HAP-1 (cell line): ENCODE measurements around the gene TRPM6.
"Not testable (repeated sequence)": the region's sequence is repeated elsewhere in the genome, so short reads cannot be mapped to it uniquely, and the experiment has no call there.

ENCODE experiments used
- DNase-seq, 2 experiments: peaks; one replicate each; pipeline ENCODE4 v3.0.0-alpha.2; 2016 to 2020; ENCODE audit warnings: low spot score in 2 of 2
- H3K27me3 ChIP-seq: fragments of 250-450 bp; sonication (Bioruptor Pico); 2 replicates; pipeline ENCODE4 v1.5.1; 2020; ENCODE audit warnings: low read depth, mild to moderate bottlenecking, moderate library complexity
- H3K36me3 ChIP-seq: fragments of 250-450 bp; sonication (Bioruptor Pico); replicated peaks from 2 replicates; pipeline ENCODE4 v1.5.1; 2020; ENCODE audit warnings: mild to moderate bottlenecking
- H3K4me1 ChIP-seq: fragments of 250-450 bp; sonication (Bioruptor Pico); 2 replicates; pipeline ENCODE4 v1.5.1; 2020; ENCODE audit warnings: mild to moderate bottlenecking
- H3K4me3 ChIP-seq: fragments of 250-450 bp; sonication (Bioruptor Pico); 2 replicates; pipeline ENCODE4 v1.5.1; 2020; ENCODE audit warnings: mild to moderate bottlenecking, moderate library complexity
- H3K9me3 ChIP-seq: fragments of 250-450 bp; sonication (Bioruptor Pico); 2 replicates; pipeline ENCODE4 v1.5.1; 2020; ENCODE audit warnings: mild to moderate bottlenecking, moderate library complexity
- in situ Hi-C: fragments of 300-500 bp; cut with MboI; formaldehyde crosslinking; loops from 3 replicates; pipeline ENCODE4 v1.14.3; 2020; ENCODE audit warnings: low sequenced_read_pairs, inconsistent platforms, mixed read lengths

Gene TRPM6

DNA sequence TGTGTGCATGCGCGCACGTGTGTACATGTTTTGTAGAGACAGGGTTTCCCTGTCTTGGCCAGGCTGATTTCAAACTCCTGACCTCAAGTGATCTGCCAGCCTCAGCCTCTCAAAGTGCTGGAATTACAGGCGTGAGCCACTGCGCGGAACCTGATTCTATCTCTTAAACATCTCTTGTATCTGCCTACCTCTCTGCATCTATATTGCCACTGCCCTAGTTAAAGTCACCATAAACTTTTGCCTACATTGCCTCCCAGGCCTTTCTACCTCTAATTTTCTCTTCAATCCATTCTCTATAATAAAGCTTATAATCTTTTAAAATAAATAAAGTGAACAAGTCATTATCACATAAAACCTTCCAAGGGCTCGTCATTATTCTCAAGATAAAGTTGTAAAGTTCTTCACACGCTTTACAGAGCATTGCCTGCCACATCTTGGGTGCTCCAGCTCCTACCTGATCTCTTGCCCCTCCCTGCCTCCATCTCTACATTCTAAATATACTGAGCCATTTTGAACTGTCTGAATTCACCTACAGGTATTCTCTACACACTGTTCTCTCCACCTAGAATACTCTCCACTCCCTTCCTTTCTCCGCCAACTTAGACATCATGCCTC is 15.0 kb downstream of the TRPM6 start:
- no peak overlapping the region for H3K4me3 ChIP-seq
- no peak for DNase-seq
- H3K4me1 ChIP-seq = no peaks in the 10 kb centered on the region
- H3K9me3 ChIP-seq = no peaks in the 10 kb centered on the region
- H3K27me3 ChIP-seq = no peaks in the 10 kb centered on the region
- H3K36me3 ChIP-seq = no peaks in the 10 kb centered on the region
- in situ Hi-C loops = loop anchor here (10.0 kb wide), 1 partner anchor 202 kb away; no protein-coding TSS in a partner anchor

- in situ Hi-C loops = no loop called here
- no peak for DNase-seq
- Histone ChIP-seq H3K27me3 (no peaks in the 10 kb centered on the region), H3K4me1 (no peaks in the 10 kb centered on the region), H3K4me3 (no peak overlapping the region), H3K9me3 (no peaks in the 10 kb centered on the region), H3K36me3 (no peaks in the 10 kb centered on the region)
These were observed 20.2 kb downstream of the TRPM6 start for GRCh38 chr9:74867483-74867882.

DNA sequence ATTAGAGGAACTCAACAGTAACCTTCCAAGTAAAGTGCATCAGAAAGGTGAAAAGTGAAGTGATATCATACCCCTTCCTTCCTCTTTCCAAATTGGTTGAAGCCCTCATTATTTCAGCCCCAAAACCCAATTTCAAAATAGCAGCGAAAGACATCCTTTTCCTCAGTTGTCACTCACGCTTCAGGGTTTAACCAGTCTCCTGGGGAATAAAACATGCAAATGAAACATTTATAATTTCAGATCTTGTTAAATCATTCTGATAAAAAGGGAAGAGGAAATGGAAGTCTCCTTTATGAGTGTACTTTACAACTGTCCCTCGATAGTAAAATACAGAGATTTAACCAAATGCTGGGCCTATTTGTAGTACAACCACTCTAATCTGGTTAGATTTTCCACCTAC is 22.5 kb downstream of the TRPM6 start:
- in situ Hi-C loops = no loop called here
- Histone ChIP-seq H3K9me3 (no peaks in the 10 kb centered on the region), H3K27me3 (no peaks in the 10 kb centered on the region), H3K36me3 (no peaks in the 10 kb centered on the region), H3K4me1 (no peaks in the 10 kb centered on the region), H3K4me3 (no peak overlapping the region)
- no peak for DNase-seq

DNA sequence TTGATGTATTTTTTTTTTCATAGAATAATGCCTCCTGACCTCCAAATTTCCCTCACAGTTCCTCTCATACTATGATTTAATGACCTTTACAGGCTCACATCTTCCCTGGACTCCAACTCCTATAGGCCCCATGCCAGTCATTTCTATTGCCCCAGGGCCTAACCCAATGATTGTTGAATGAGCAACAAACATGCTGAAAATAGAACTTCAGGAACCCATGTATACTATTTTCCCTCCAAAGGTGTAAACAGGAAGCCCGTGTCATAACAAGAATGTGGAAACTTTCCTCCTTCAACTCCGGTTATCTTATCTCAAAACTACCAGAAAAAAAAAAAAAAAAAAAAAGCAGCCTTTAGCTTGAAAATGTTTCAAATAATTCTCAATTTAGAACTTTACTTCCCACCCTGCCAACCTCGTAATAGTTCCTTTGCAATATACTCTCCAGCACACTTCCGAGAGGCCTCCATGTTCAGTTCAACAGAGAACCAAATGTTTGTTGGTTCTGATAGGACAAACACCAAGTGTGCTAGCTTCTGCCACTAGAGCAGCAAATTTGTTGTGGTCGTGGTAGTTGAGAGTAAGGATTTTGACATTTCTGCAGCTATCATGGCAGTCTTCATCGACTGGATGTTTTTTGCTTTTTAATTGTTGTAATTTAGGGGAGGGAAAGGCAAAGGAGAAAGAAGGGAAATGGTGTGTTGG is 25.8 kb downstream of the TRPM6 start:
- in situ Hi-C loops = no loop called here
- Histone ChIP-seq H3K36me3 (no peaks in the 10 kb centered on the region), H3K4me3 (no peak overlapping the region), H3K27me3 (no peaks in the 10 kb centered on the region), H3K9me3 (no peaks in the 10 kb centered on the region), H3K4me1 (no peaks in the 10 kb centered on the region)
- no peak for DNase-seq

GRCh38 chr9:74861071-74861470 is 26.6 kb downstream of the TRPM6 start:
- in situ Hi-C loops = no loop called here
- Histone ChIP-seq H3K4me3 (no peak overlapping the region), H3K9me3 (no peaks in the 10 kb centered on the region), H3K36me3 (no peaks in the 10 kb centered on the region), H3K4me1 (no peaks in the 10 kb centered on the region), H3K27me3 (no peaks in the 10 kb centered on the region)
- DNase-seq = no peak

- DNase-seq, H3K27me3 ChIP-seq, H3K36me3 ChIP-seq, H3K9me3 ChIP-seq, in situ Hi-C loops, H3K4me1 ChIP-seq, H3K4me3 ChIP-seq: not testable (repeated sequence)
These were observed 27.5 kb downstream of the TRPM6 start for GRCh38 chr9:74860247-74860646.

GRCh38 chr9:74859786-74860185 is 27.9 kb downstream of the TRPM6 start:
- in situ Hi-C loops = no loop called here
- no peak for DNase-seq
- Histone ChIP-seq H3K4me3 (no peak overlapping the region), H3K4me1 (no peaks in the 10 kb centered on the region), H3K9me3 (no peaks in the 10 kb centered on the region), H3K27me3 (no peaks in the 10 kb centered on the region), H3K36me3 (no peaks in the 10 kb centered on the region)

- Histone ChIP-seq H3K27me3 (no peaks in the 10 kb centered on the region), H3K4me1 (no peaks in the 10 kb centered on the region), H3K36me3 (no peaks in the 10 kb centered on the region), H3K9me3 (no peaks in the 10 kb centered on the region), H3K4me3 (no peak overlapping the region)
- in situ Hi-C loops = no loop called here
- no peak for DNase-seq
These were observed 28.8 kb downstream of the TRPM6 start for GRCh38 chr9:74858751-74859414.

DNA sequence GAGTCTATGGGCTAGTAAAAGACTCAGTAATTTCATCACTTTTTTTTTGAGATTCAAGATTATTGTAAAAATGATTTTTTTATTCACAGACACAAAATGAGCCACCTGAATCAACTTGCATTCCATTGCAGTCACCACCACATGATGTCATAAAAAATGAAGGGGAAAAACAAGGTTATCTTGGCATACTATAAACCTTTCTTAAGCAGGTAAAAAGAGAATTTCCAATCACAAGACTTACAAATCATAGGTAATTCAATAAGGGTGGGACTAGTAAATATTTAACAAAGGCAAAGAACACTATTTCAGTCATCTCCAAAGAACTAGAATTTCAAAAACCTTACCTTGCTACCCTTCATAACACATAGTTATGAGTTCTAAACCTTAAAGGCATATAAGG is 30.7 kb downstream of the TRPM6 start:
- no peaks in the 10 kb centered on the region for H3K9me3 ChIP-seq
- H3K27me3 ChIP-seq = no peaks in the 10 kb centered on the region
- no peaks in the 10 kb centered on the region for H3K4me1 ChIP-seq
- H3K36me3 ChIP-seq = no peaks in the 10 kb centered on the region
- H3K4me3 ChIP-seq = no peak overlapping the region
- in situ Hi-C loops = no loop called here
- no peak for DNase-seq

- no peak for DNase-seq
- H3K36me3 ChIP-seq = no peaks in the 10 kb centered on the region
- no peak overlapping the region for H3K4me3 ChIP-seq
- H3K9me3 ChIP-seq = no peaks in the 10 kb centered on the region
- no peaks in the 10 kb centered on the region for H3K4me1 ChIP-seq
- H3K27me3 ChIP-seq = no peaks in the 10 kb centered on the region
- in situ Hi-C loops = no loop called here
These were observed 32.6 kb downstream of the TRPM6 start for GRCh38 chr9:74855072-74855471.

- H3K27me3 ChIP-seq, DNase-seq, H3K36me3 ChIP-seq, H3K4me3 ChIP-seq, H3K9me3 ChIP-seq, H3K4me1 ChIP-seq, in situ Hi-C loops: not testable (repeated sequence)
These were observed 34.7 kb downstream of the TRPM6 start for GRCh38 chr9:74853024-74853423.

DNA sequence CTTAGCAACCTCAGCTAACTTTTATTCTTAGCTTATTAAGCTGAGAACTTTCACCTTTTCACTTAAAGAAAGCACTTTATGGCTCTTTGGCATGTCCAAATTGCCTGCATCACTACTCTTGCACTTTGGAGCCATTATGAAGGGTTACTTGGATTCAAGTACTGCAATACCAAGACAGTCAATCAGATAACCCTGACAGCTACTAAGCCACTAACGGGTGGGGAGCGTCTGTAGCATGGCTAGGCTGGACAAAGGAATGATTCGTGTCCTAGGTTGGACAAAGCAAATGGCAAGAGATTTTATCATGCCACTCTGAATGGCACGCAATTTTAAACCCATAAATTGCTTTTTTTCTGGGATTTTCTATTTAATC is 39.6 kb downstream of the TRPM6 start:
- DNase-seq = no peak
- Histone ChIP-seq H3K4me3 (no peak overlapping the region), H3K27me3 (no peaks in the 10 kb centered on the region), H3K9me3 (no peaks in the 10 kb centered on the region), H3K4me1 (no peaks in the 10 kb centered on the region), H3K36me3 (no peaks in the 10 kb centered on the region)
- in situ Hi-C loops = no loop called here

DNA sequence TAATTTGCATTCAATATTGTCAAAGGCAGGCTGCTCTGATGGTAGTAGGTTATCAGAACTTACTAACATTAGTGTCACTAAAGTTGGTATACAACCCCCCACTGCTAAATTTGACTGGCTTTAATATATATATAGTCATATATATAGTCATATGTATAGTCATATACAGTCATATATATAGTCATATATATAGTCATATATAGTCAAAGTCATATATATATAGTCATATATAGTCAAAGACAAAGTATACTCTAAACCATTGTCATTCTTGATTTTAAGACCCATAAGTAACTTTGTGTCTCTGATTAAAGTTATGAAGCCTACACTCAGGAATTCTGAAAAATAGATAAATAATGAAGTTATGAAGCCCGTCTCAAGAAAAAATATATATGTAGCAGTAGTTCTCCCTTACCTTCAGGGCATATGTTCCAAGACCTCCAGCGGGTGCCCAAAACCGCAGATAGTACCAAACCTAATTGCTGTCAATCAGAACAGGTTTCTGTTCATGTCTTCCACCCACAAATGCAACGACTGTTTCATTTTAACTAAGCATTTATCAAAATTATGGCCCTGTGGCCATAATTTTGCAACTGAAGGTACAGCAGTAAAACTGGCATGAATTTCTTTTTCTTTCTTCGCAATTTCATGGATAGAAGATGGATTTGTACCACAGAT is 40.1 kb downstream of the TRPM6 start:
- H3K36me3 ChIP-seq = no peaks in the 10 kb centered on the region

DNA sequence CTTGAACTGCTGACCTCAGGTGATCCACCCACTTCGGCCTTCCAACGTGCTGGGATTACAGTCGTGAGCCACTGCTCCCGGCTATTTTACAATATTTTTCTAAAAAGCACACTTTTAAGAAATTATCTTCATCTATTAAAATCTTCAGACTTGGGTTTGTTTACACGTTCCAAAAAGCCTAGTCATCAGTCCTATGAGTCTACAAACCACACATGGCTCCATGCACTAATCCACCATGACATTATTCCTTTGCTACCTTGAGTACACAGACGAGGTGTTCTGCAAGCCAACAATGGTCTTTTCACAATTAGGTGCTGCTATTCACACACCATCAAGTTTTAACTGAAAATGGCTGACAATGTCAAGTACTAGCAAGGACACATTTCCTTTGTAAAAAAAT is 41.0 kb downstream of the TRPM6 start:
- no peaks in the 10 kb centered on the region for H3K27me3 ChIP-seq
- in situ Hi-C loops = no loop called here
- DNase-seq = no peak
- no peaks in the 10 kb centered on the region for H3K9me3 ChIP-seq
- H3K4me3 ChIP-seq = no peak overlapping the region
- no peaks in the 10 kb centered on the region for H3K4me1 ChIP-seq
- no peaks in the 10 kb centered on the region for H3K36me3 ChIP-seq

More for the DNA sequence above, 40.1 kb downstream of the TRPM6 start:
- Histone ChIP-seq H3K4me3 (no peak overlapping the region), H3K27me3 (no peaks in the 10 kb centered on the region), H3K9me3 (no peaks in the 10 kb centered on the region), H3K4me1 (no peaks in the 10 kb centered on the region)
- in situ Hi-C loops = no loop called here
- DNase-seq = no peak
